ENCODE results near the gene RPS6KA3. TPM values are rescaled to one million over a fixed set of nuclear protein-coding genes. Genes with fewer than 3 reads are reported as not detected.

Gene RPS6KA3
- polyA plus RNA-seq, 1 experiment, result 50.7 TPM

- no peak for DNase-seq (ENCODE audit: low read depth, low spot score)
- no peak overlapping the region for H3K4me3 ChIP-seq (ENCODE audit: low read depth, low read length)
- no peak for TF ChIP-seq CTCF (IDR thresholded peaks at IDR 0.05; ENCODE audit: low read depth, low read length)
- H3K9me3 ChIP-seq (ENCODE audit: control insufficient read depth, insufficient read depth, low read length), result no peaks in the 10 kb centered on the region
- H3K27ac ChIP-seq (ENCODE audit: low read depth, low read length), result no peak overlapping the region
- H3K27me3 ChIP-seq (ENCODE audit: control insufficient read depth, insufficient read depth, low read length), result no peaks in the 10 kb centered on the region
- ChIA-PET CTCF (no interaction called here), POLR2A (no interaction called here)
These were observed 44.8 kb downstream of the RPS6KA3 start for GRCh38 chrX:20221902-20222301.

- no peak for DNase-seq (ENCODE audit: low read depth, low spot score)
- H3K27me3 ChIP-seq (ENCODE audit: control insufficient read depth, insufficient read depth, low read length), result no peaks in the 10 kb centered on the region
- no peak overlapping the region for H3K4me3 ChIP-seq (ENCODE audit: low read depth, low read length)
- POLR2A ChIA-PET, result no interaction called here
- no peaks in the 10 kb centered on the region for H3K9me3 ChIP-seq (ENCODE audit: control insufficient read depth, insufficient read depth, low read length)
- CTCF ChIA-PET, result interaction anchor here (0.7 kb wide), 1 partner anchor 16 kb away, joined by 3 read pairs; no protein-coding TSS in a partner anchor
- no peak overlapping the region for H3K27ac ChIP-seq (ENCODE audit: low read depth, low read length)
- TF ChIP-seq CTCF (IDR thresholded peaks at IDR 0.05; ENCODE audit: low read depth, low read length), result peak; percentile 21; the same call in 1 of the 2 replicates
These were observed 47.7 kb downstream of the RPS6KA3 start for GRCh38 chrX:20218836-20219505.

GRCh38 chrX:20217906-20218305, 48.8 kb downstream of the RPS6KA3 start:
- no peaks in the 10 kb centered on the region for H3K27me3 ChIP-seq (ENCODE audit: control insufficient read depth, insufficient read depth, low read length)
- DNase-seq (ENCODE audit: low read depth, low spot score), result no peak
- CTCF ChIA-PET, result interaction anchor here (0.6 kb wide), 1 partner anchor 312 kb away, joined by 3 read pairs; no protein-coding TSS in a partner anchor
- no peak overlapping the region for H3K4me3 ChIP-seq (ENCODE audit: low read depth, low read length)
- POLR2A ChIA-PET, result no interaction called here
- no peaks in the 10 kb centered on the region for H3K9me3 ChIP-seq (ENCODE audit: control insufficient read depth, insufficient read depth, low read length)
- no peak for TF ChIP-seq CTCF (IDR thresholded peaks at IDR 0.05; ENCODE audit: low read depth, low read length)
- H3K27ac ChIP-seq (ENCODE audit: low read depth, low read length), result no peak overlapping the region

- CTCF ChIA-PET, result no interaction called here
- H3K4me3 ChIP-seq (ENCODE audit: low read depth, low read length), result no peak overlapping the region
- H3K27ac ChIP-seq (ENCODE audit: low read depth, low read length), result no peak overlapping the region
- POLR2A ChIA-PET, result no interaction called here
- TF ChIP-seq CTCF (IDR thresholded peaks at IDR 0.05; ENCODE audit: low read depth, low read length), result no peak
- H3K27me3 ChIP-seq (ENCODE audit: control insufficient read depth, insufficient read depth, low read length), result no peaks in the 10 kb centered on the region
- no peaks in the 10 kb centered on the region for H3K9me3 ChIP-seq (ENCODE audit: control insufficient read depth, insufficient read depth, low read length)
- DNase-seq (ENCODE audit: low read depth, low spot score), result no peak
These were observed 49.4 kb downstream of the RPS6KA3 start for GRCh38 chrX:20217271-20217670.

- POLR2A ChIA-PET, result no interaction called here
- no peak for TF ChIP-seq CTCF (IDR thresholded peaks at IDR 0.05; ENCODE audit: low read depth, low read length)
- CTCF ChIA-PET, result no interaction called here
- no peak overlapping the region for H3K27ac ChIP-seq (ENCODE audit: low read depth, low read length)
- H3K27me3 ChIP-seq (ENCODE audit: control insufficient read depth, insufficient read depth, low read length), result no peaks in the 10 kb centered on the region
- no peak for DNase-seq (ENCODE audit: low read depth, low spot score)
- no peaks in the 10 kb centered on the region for H3K9me3 ChIP-seq (ENCODE audit: control insufficient read depth, insufficient read depth, low read length)
- H3K4me3 ChIP-seq (ENCODE audit: low read depth, low read length), result no peak overlapping the region
These were observed 51.1 kb downstream of the RPS6KA3 start for GRCh38 chrX:20215565-20215964.
